SH-SY5Y (cell line): ENCODE results near the gene SMCR8.

Experiments used
- GATA2 ChIP-seq: IDR thresholded peaks from 2 replicates; pipeline ENCODE4 v1.6.1; 2011; ENCODE audit warnings: mild to moderate bottlenecking, low read depth, low read length
- GATA3 ChIP-seq: IDR thresholded peaks from 2 replicates; pipeline ENCODE4 v1.6.1; 2011; ENCODE audit warnings: low read depth, mild to moderate bottlenecking, low read length, moderate library complexity

DNA sequence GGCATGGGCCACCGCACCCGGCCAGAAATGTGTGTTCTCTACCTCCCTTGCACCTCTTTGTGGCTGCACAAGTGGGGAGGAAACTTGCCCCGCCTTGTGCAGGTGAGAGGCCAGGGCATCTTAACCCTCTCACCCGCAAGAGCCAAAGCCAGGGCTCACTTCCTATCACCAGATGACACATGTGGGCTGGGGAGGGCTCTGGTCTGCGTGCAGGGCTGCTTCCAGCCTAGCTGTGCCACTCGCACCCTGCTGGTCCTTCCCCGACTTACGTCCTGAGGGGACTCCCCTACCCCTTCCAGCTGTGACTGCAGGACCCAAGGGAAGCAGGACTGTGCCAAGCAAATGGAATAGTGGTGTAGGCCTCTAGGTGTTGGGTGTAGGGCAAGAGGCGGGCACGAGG is 47.7 kb upstream of the SMCR8 start:
- no peak for TF ChIP-seq GATA3
- no peak for TF ChIP-seq GATA2
